Esophagus muscularis mucosa (tissue), 4 donors: ENCODE measurements around the gene SYNGR1.

Source experiments
- CTCF ChIP-seq, 3 experiments: fragments of 200-600 bp in 2 of 3; fragments of 450-650 bp in 1 of 3; sonication (generic) in 2 of 3; IDR thresholded peaks; one replicate each; pipeline ENCODE4 v1.5.1; 2017 to 2019; ENCODE audit warnings: antibody characterized with exemption in 3 of 3, mild to moderate bottlenecking in 2 of 3, moderate library complexity in 1 of 3
- EP300 ChIP-seq: sonication (generic); formaldehyde crosslinking; IDR thresholded peaks from one replicate; pipeline ENCODE4 v1.6.1; 2017; ENCODE audit warnings: antibody characterized with exemption
- POLR2A ChIP-seq: fragments of 450-650 bp; IDR thresholded peaks from one replicate; pipeline ENCODE4 v1.6.1; 2017; ENCODE audit warnings: antibody characterized with exemption, moderate library complexity, mild to moderate bottlenecking, low read depth

- TF ChIP-seq CTCF (IDR thresholded peaks at IDR 0.05) (no peak), POLR2A (no peak), EP300 (no peak)
These were observed at the start of gene SYNGR1 for GRCh38 chr22:39349967-39350726.
